RWPE2 (cell line): ENCODE measurements around the gene LUZP1.

Source experiments
- ATAC-seq: fragments of 200-7000 bp; cut with Tn5 transposase; 3 replicates; pipeline ENCODE4 v1.9.1; 2021; ENCODE audit warnings: low read depth
- DNase-seq: peaks from one replicate; pipeline ENCODE4 v3.0.0-alpha.2; 2020; ENCODE audit warnings: low spot score
- H3K27ac ChIP-seq: fragments of 450-650 bp; 2 replicates; pipeline ENCODE4 v1.5.1; 2017; ENCODE audit warnings: mild to moderate bottlenecking; ENCODE audit not compliant: poor library complexity, severe bottlenecking
- H3K27me3 ChIP-seq: fragments of 250-450 bp; sonication (Bioruptor Pico); 2 replicates; pipeline ENCODE4 v1.5.1; 2021; ENCODE audit warnings: mild to moderate bottlenecking, moderate library complexity; ENCODE audit not compliant: insufficient read depth, poor library complexity, severe bottlenecking
- H3K36me3 ChIP-seq: fragments of 250-450 bp; sonication (Bioruptor Pico); 2 replicates; pipeline ENCODE4 v1.5.1; 2020; ENCODE audit warnings: low read depth, mild to moderate bottlenecking, moderate library complexity
- H3K4me1 ChIP-seq: fragments of 250-450 bp; sonication (Bioruptor Pico); 2 replicates; pipeline ENCODE4 v1.5.1; 2021; ENCODE audit warnings: mild to moderate bottlenecking, moderate library complexity; ENCODE audit not compliant: insufficient read depth, poor library complexity, severe bottlenecking
- H3K4me3 ChIP-seq: fragments of 250-450 bp; sonication (Bioruptor Pico); 2 replicates; pipeline ENCODE4 v1.5.1; 2021; ENCODE audit warnings: mild to moderate bottlenecking, moderate library complexity; ENCODE audit not compliant: severe bottlenecking
- H3K9me3 ChIP-seq: fragments of 250-450 bp; sonication (Bioruptor Pico); 2 replicates; pipeline ENCODE4 v1.5.1; 2021; ENCODE audit warnings: mild to moderate bottlenecking, moderate library complexity; ENCODE audit not compliant: severe bottlenecking
- TF ChIP-seq, protein P1 (sequence below): fragments of 450-650 bp; IDR thresholded peaks from one replicate; pipeline ENCODE4 v1.5.1; 2017; ENCODE audit warnings: mild to moderate bottlenecking, moderate library complexity; ENCODE audit not compliant: poor library complexity, severe bottlenecking

The LUZP1 gene

GRCh38 chr1:23110391-23110790 lies 58.3 kb downstream of the LUZP1 start:
- TF ChIP-seq, protein P1, sequence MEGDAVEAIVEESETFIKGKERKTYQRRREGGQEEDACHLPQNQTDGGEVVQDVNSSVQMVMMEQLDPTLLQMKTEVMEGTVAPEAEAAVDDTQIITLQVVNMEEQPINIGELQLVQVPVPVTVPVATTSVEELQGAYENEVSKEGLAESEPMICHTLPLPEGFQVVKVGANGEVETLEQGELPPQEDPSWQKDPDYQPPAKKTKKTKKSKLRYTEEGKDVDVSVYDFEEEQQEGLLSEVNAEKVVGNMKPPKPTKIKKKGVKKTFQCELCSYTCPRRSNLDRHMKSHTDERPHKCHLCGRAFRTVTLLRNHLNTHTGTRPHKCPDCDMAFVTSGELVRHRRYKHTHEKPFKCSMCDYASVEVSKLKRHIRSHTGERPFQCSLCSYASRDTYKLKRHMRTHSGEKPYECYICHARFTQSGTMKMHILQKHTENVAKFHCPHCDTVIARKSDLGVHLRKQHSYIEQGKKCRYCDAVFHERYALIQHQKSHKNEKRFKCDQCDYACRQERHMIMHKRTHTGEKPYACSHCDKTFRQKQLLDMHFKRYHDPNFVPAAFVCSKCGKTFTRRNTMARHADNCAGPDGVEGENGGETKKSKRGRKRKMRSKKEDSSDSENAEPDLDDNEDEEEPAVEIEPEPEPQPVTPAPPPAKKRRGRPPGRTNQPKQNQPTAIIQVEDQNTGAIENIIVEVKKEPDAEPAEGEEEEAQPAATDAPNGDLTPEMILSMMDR = no peak
- H3K4me3 ChIP-seq = no peak overlapping the region
- H3K36me3 ChIP-seq = peaks cover 41% of the 10 kb centered on the region
- H3K9me3 ChIP-seq = no peaks in the 10 kb centered on the region
- ATAC-seq (no peak), DNase-seq (no peak)
- H3K4me1 ChIP-seq = peaks cover 17% of the 10 kb centered on the region
- H3K27ac ChIP-seq = no peak overlapping the region
- H3K27me3 ChIP-seq = no peaks in the 10 kb centered on the region

- TF ChIP-seq, protein P1 = no peak
- Histone ChIP-seq H3K4me3 (no peak overlapping the region), H3K9me3 (no peaks in the 10 kb centered on the region), H3K27me3 (no peaks in the 10 kb centered on the region), H3K36me3 (peaks cover 46% of the 10 kb centered on the region), H3K4me1 (peaks cover 3% of the 10 kb centered on the region), H3K27ac (peak overlapping the region; percentile 6)
- DNase-seq (no peak), ATAC-seq (no peak; the same call in 2 of the 3 replicates)
Measured at GRCh38 chr1:23108918-23109533, 59.6 kb downstream of the LUZP1 start.

- peaks cover 36% of the 10 kb centered on the region for H3K36me3 ChIP-seq
- no peaks in the 10 kb centered on the region for H3K9me3 ChIP-seq
- H3K27me3 ChIP-seq = no peaks in the 10 kb centered on the region
- DNase-seq = no peak
- H3K27ac ChIP-seq = peak overlapping the region; percentile 96
- ATAC-seq = peak; percentile 17; the same call in 1 of the 3 replicates
- no peak overlapping the region for H3K4me3 ChIP-seq
- peaks cover 48% of the 10 kb centered on the region for H3K4me1 ChIP-seq
- TF ChIP-seq, protein P1 = no peak
Measured at GRCh38 chr1:23103001-23103889, 65.4 kb downstream of the LUZP1 start.

DNA sequence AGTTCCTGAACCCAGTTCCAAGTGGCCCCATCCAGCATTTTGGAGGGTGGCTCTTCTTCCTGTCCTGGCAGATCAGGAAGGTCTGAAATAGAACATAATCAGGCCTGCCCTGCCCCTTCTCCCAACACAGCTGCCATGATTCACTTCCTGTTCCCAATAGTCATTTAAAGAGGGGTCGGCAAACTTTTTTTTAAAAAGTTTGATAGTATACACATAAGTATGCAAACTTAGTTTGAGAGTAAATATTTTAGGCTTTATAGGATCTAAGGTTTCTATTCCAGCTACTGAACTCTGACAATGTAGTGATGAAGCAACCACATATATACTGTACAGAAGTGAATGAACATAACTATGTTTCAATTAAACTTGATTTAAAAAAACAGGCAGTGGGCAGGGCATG lies 66.4 kb downstream of the LUZP1 start:
- peaks cover 36% of the 10 kb centered on the region for H3K36me3 ChIP-seq
- H3K4me1 ChIP-seq = peaks cover 48% of the 10 kb centered on the region
- no peaks in the 10 kb centered on the region for H3K27me3 ChIP-seq
- no peak overlapping the region for H3K4me3 ChIP-seq
- peak; percentile 69 for ATAC-seq
- H3K9me3 ChIP-seq = no peaks in the 10 kb centered on the region
- no peak for DNase-seq
- TF ChIP-seq, protein P1 = no peak
- peak overlapping the region; percentile 96 for H3K27ac ChIP-seq
